ENCODE data around the gene SIPA1.
A peak's percentile ranks its signal among the peaks of the same experiment; 100 is the strongest.

The SIPA1 gene

GRCh38 chr11:65642014-65642671 is 4.2 kb downstream of the SIPA1 start:
- Histone ChIP-seq H3K9ac (ENCODE audit: insufficient read length, low read depth) (peak overlapping the region; percentile 26), H3K9me3 (ENCODE audit: insufficient read depth, low read length) (no peaks in the 10 kb centered on the region), H3K4me3 (ENCODE audit: insufficient read length, low read depth) (no peak overlapping the region), H3K27me3 (ENCODE audit: insufficient read depth, insufficient read length) (no peaks in the 10 kb centered on the region), H3K36me3 (ENCODE audit: insufficient read depth, insufficient read length, low read length) (peaks cover 51% of the 10 kb centered on the region), H3K4me1 (ENCODE audit: insufficient read depth, insufficient read length) (peaks cover 32% of the 10 kb centered on the region)
- DNase-seq (ENCODE audit: low read depth, low spot score), result no peak
- TF ChIP-seq SUZ12 (IDR thresholded peaks at IDR 0.05; ENCODE audit: extremely low read depth, insufficient read depth, insufficient read length) (no peak), ZNF274 (IDR thresholded peaks at IDR 0.05; ENCODE audit: low read depth, low read length) (no peak), YY1 (IDR thresholded peaks at IDR 0.05; ENCODE audit: insufficient read depth, insufficient read length) (no peak)

- Histone ChIP-seq H3K27me3 (ENCODE audit: insufficient read depth, insufficient read length) (no peaks in the 10 kb centered on the region), H3K9ac (ENCODE audit: insufficient read length, low read depth) (peak overlapping the region; percentile 10), H3K4me3 (ENCODE audit: insufficient read length, low read depth) (no peak overlapping the region), H3K4me1 (ENCODE audit: insufficient read depth, insufficient read length) (peaks cover 28% of the 10 kb centered on the region), H3K9me3 (ENCODE audit: insufficient read depth, low read length) (no peaks in the 10 kb centered on the region), H3K36me3 (ENCODE audit: insufficient read depth, insufficient read length, low read length) (peaks cover 60% of the 10 kb centered on the region)
- no peak for TF ChIP-seq ZNF274 (IDR thresholded peaks at IDR 0.05; ENCODE audit: low read depth, low read length)
- TF ChIP-seq YY1 (IDR thresholded peaks at IDR 0.05; ENCODE audit: insufficient read depth, insufficient read length), result no peak
- no peak for TF ChIP-seq SUZ12 (IDR thresholded peaks at IDR 0.05; ENCODE audit: extremely low read depth, insufficient read depth, insufficient read length)
- no peak for DNase-seq (ENCODE audit: low read depth, low spot score)
These were observed 6.1 kb downstream of the SIPA1 start for GRCh38 chr11:65643971-65644370.

- peaks cover 64% of the 10 kb centered on the region for H3K36me3 ChIP-seq (ENCODE audit: insufficient read depth, insufficient read length, low read length)
- H3K4me3 ChIP-seq (ENCODE audit: insufficient read length, low read depth), result no peak overlapping the region
- no peak for DNase-seq (ENCODE audit: low read depth, low spot score)
- no peaks in the 10 kb centered on the region for H3K9me3 ChIP-seq (ENCODE audit: insufficient read depth, low read length)
- no peak overlapping the region for H3K9ac ChIP-seq (ENCODE audit: insufficient read length, low read depth)
- H3K4me1 ChIP-seq (ENCODE audit: insufficient read depth, insufficient read length), result peaks cover 33% of the 10 kb centered on the region
- TF ChIP-seq YY1 (IDR thresholded peaks at IDR 0.05; ENCODE audit: insufficient read depth, insufficient read length) (no peak), ZNF274 (IDR thresholded peaks at IDR 0.05; ENCODE audit: low read depth, low read length) (no peak), SUZ12 (IDR thresholded peaks at IDR 0.05; ENCODE audit: extremely low read depth, insufficient read depth, insufficient read length) (no peak)
- H3K27me3 ChIP-seq (ENCODE audit: insufficient read depth, insufficient read length), result no peaks in the 10 kb centered on the region
These were observed 6.9 kb downstream of the SIPA1 start for GRCh38 chr11:65644837-65645236.

- H3K4me3 ChIP-seq (ENCODE audit: insufficient read length, low read depth), result no peak overlapping the region
- H3K27me3 ChIP-seq (ENCODE audit: insufficient read depth, insufficient read length), result no peaks in the 10 kb centered on the region
- H3K4me1 ChIP-seq (ENCODE audit: insufficient read depth, insufficient read length), result peaks cover 42% of the 10 kb centered on the region
- no peak for DNase-seq (ENCODE audit: low read depth, low spot score)
- no peak for TF ChIP-seq YY1 (IDR thresholded peaks at IDR 0.05; ENCODE audit: insufficient read depth, insufficient read length)
- TF ChIP-seq ZNF274 (IDR thresholded peaks at IDR 0.05; ENCODE audit: low read depth, low read length), result no peak
- no peak for TF ChIP-seq SUZ12 (IDR thresholded peaks at IDR 0.05; ENCODE audit: extremely low read depth, insufficient read depth, insufficient read length)
- no peaks in the 10 kb centered on the region for H3K9me3 ChIP-seq (ENCODE audit: insufficient read depth, low read length)
- no peak overlapping the region for H3K9ac ChIP-seq (ENCODE audit: insufficient read length, low read depth)
- H3K36me3 ChIP-seq (ENCODE audit: insufficient read depth, insufficient read length, low read length), result peaks cover 65% of the 10 kb centered on the region
These were observed 7.8 kb downstream of the SIPA1 start for GRCh38 chr11:65645710-65646109.

- H3K4me3 ChIP-seq (ENCODE audit: insufficient read length, low read depth), result no peak overlapping the region
- TF ChIP-seq SUZ12 (IDR thresholded peaks at IDR 0.05; ENCODE audit: extremely low read depth, insufficient read depth, insufficient read length), result no peak
- TF ChIP-seq ZNF274 (IDR thresholded peaks at IDR 0.05; ENCODE audit: low read depth, low read length), result no peak
- no peak for TF ChIP-seq YY1 (IDR thresholded peaks at IDR 0.05; ENCODE audit: insufficient read depth, insufficient read length)
- H3K9me3 ChIP-seq (ENCODE audit: insufficient read depth, low read length), result no peaks in the 10 kb centered on the region
- H3K36me3 ChIP-seq (ENCODE audit: insufficient read depth, insufficient read length, low read length), result peaks cover 67% of the 10 kb centered on the region
- no peak overlapping the region for H3K9ac ChIP-seq (ENCODE audit: insufficient read length, low read depth)
- DNase-seq (ENCODE audit: low read depth, low spot score), result no peak
- peaks cover 2% of the 10 kb centered on the region for H3K27me3 ChIP-seq (ENCODE audit: insufficient read depth, insufficient read length)
- peaks cover 44% of the 10 kb centered on the region for H3K4me1 ChIP-seq (ENCODE audit: insufficient read depth, insufficient read length)
These were observed 8.5 kb downstream of the SIPA1 start for GRCh38 chr11:65646288-65646957.

- DNase-seq (ENCODE audit: low read depth, low spot score), result no peak
- TF ChIP-seq SUZ12 (IDR thresholded peaks at IDR 0.05; ENCODE audit: extremely low read depth, insufficient read depth, insufficient read length) (no peak), YY1 (IDR thresholded peaks at IDR 0.05; ENCODE audit: insufficient read depth, insufficient read length) (no peak), ZNF274 (IDR thresholded peaks at IDR 0.05; ENCODE audit: low read depth, low read length) (no peak)
- peaks cover 3% of the 10 kb centered on the region for H3K27me3 ChIP-seq (ENCODE audit: insufficient read depth, insufficient read length)
- no peak overlapping the region for H3K9ac ChIP-seq (ENCODE audit: insufficient read length, low read depth)
- H3K4me1 ChIP-seq (ENCODE audit: insufficient read depth, insufficient read length), result peaks cover 46% of the 10 kb centered on the region
- H3K4me3 ChIP-seq (ENCODE audit: insufficient read length, low read depth), result no peak overlapping the region
- no peaks in the 10 kb centered on the region for H3K9me3 ChIP-seq (ENCODE audit: insufficient read depth, low read length)
- H3K36me3 ChIP-seq (ENCODE audit: insufficient read depth, insufficient read length, low read length), result peaks cover 67% of the 10 kb centered on the region
These were observed 9.2 kb downstream of the SIPA1 start for GRCh38 chr11:65646958-65647701.

GRCh38 chr11:65648997-65649493 is 11.1 kb downstream of the SIPA1 start:
- DNase-seq (ENCODE audit: low read depth, low spot score), result no peak
- TF ChIP-seq ZNF274 (IDR thresholded peaks at IDR 0.05; ENCODE audit: low read depth, low read length) (no peak), SUZ12 (IDR thresholded peaks at IDR 0.05; ENCODE audit: extremely low read depth, insufficient read depth, insufficient read length) (no peak), YY1 (IDR thresholded peaks at IDR 0.05; ENCODE audit: insufficient read depth, insufficient read length) (no peak)
- no peaks in the 10 kb centered on the region for H3K9me3 ChIP-seq (ENCODE audit: insufficient read depth, low read length)
- H3K4me1 ChIP-seq (ENCODE audit: insufficient read depth, insufficient read length), result peaks cover 36% of the 10 kb centered on the region
- H3K27me3 ChIP-seq (ENCODE audit: insufficient read depth, insufficient read length), result peaks cover 3% of the 10 kb centered on the region
- H3K36me3 ChIP-seq (ENCODE audit: insufficient read depth, insufficient read length, low read length), result peaks cover 71% of the 10 kb centered on the region
- H3K9ac ChIP-seq (ENCODE audit: insufficient read length, low read depth), result no peak overlapping the region
- H3K4me3 ChIP-seq (ENCODE audit: insufficient read length, low read depth), result no peak overlapping the region
